ENCODE results near the gene FAM3B.

Gene FAM3B

GRCh38 chr21:41378849-41379248 lies 62.2 kb downstream of the FAM3B start:
- no peak overlapping the region for H3K4me3 ChIP-seq (ENCODE audit: low read depth, low read length, poor library complexity, severe bottlenecking)

GRCh38 chr21:41379901-41380300 lies 63.3 kb downstream of the FAM3B start:
- H3K4me1 ChIP-seq (ENCODE audit: insufficient read depth, low read length, severe bottlenecking), result peaks cover 3% of the 10 kb centered on the region
- H3F3A ChIP-seq (ENCODE audit: insufficient read depth, low read length), result no peaks in the 10 kb centered on the region
- H3K9me3 ChIP-seq (ENCODE audit: low read length), result no peaks in the 10 kb centered on the region
- H3K79me2 ChIP-seq (ENCODE audit: insufficient read depth, low read length), result no peaks in the 10 kb centered on the region
- H2AFZ ChIP-seq (ENCODE audit: low read length), result no peak overlapping the region
- H4K20me1 ChIP-seq (ENCODE audit: insufficient read depth, low read length), result no peaks in the 10 kb centered on the region
- H3K4me3 ChIP-seq (ENCODE audit: low read depth, low read length, poor library complexity, severe bottlenecking), result no peak overlapping the region
- H3K4me2 ChIP-seq (ENCODE audit: low read length), result no peak overlapping the region
- TF ChIP-seq CTCF (IDR thresholded peaks at IDR 0.05; ENCODE audit: low read length), result no peak
- TF ChIP-seq EZH2 (IDR thresholded peaks at IDR 0.05; ENCODE audit: borderline replicate concordance, low read length), result no peak
- H3K9ac ChIP-seq (ENCODE audit: low read length), result no peak overlapping the region
- peaks cover 97% of the 10 kb centered on the region for H3K36me3 ChIP-seq (ENCODE audit: insufficient read depth, low read length)
- H3K27ac ChIP-seq (ENCODE audit: low read depth, low read length, poor library complexity, severe bottlenecking), result no peak overlapping the region
- no peaks in the 10 kb centered on the region for H3K27me3 ChIP-seq (ENCODE audit: insufficient read depth, low read length)
- no peaks in the 10 kb centered on the region for H3K9me2 ChIP-seq (ENCODE audit: low read depth, low read length)

More at GRCh38 chr21:41378849-41379248, 62.2 kb downstream of the FAM3B start:
- Histone ChIP-seq H4K20me1 (ENCODE audit: insufficient read depth, low read length) (no peaks in the 10 kb centered on the region), H3K9ac (ENCODE audit: low read length) (no peak overlapping the region), H3F3A (ENCODE audit: insufficient read depth, low read length) (no peaks in the 10 kb centered on the region), H3K27ac (ENCODE audit: low read depth, low read length, poor library complexity, severe bottlenecking) (no peak overlapping the region), H3K36me3 (ENCODE audit: insufficient read depth, low read length) (peaks cover 97% of the 10 kb centered on the region), H3K27me3 (ENCODE audit: insufficient read depth, low read length) (no peaks in the 10 kb centered on the region), H3K9me3 (ENCODE audit: low read length) (no peaks in the 10 kb centered on the region), H3K4me2 (ENCODE audit: low read length) (no peak overlapping the region), H3K9me2 (ENCODE audit: low read depth, low read length) (no peaks in the 10 kb centered on the region), H2AFZ (ENCODE audit: low read length) (no peak overlapping the region), H3K4me1 (ENCODE audit: insufficient read depth, low read length, severe bottlenecking) (peaks cover 8% of the 10 kb centered on the region), H3K79me2 (ENCODE audit: insufficient read depth, low read length) (no peaks in the 10 kb centered on the region)
- TF ChIP-seq EZH2 (IDR thresholded peaks at IDR 0.05; ENCODE audit: borderline replicate concordance, low read length), result no peak

- no peak overlapping the region for H3K9ac ChIP-seq (ENCODE audit: low read length)
- H3K4me1 ChIP-seq (ENCODE audit: insufficient read depth, low read length, severe bottlenecking), result no peaks in the 10 kb centered on the region
- H3K36me3 ChIP-seq (ENCODE audit: insufficient read depth, low read length), result peaks cover 93% of the 10 kb centered on the region
- H3F3A ChIP-seq (ENCODE audit: insufficient read depth, low read length), result no peaks in the 10 kb centered on the region
- no peak overlapping the region for H3K4me2 ChIP-seq (ENCODE audit: low read length)
- no peaks in the 10 kb centered on the region for H3K27me3 ChIP-seq (ENCODE audit: insufficient read depth, low read length)
- H2AFZ ChIP-seq (ENCODE audit: low read length), result no peak overlapping the region
- no peak for TF ChIP-seq CTCF (IDR thresholded peaks at IDR 0.05; ENCODE audit: low read length)
- no peak for TF ChIP-seq EZH2 (IDR thresholded peaks at IDR 0.05; ENCODE audit: borderline replicate concordance, low read length)
- no peak overlapping the region for H3K27ac ChIP-seq (ENCODE audit: low read depth, low read length, poor library complexity, severe bottlenecking)
- H3K79me2 ChIP-seq (ENCODE audit: insufficient read depth, low read length), result no peaks in the 10 kb centered on the region
- H3K9me3 ChIP-seq (ENCODE audit: low read length), result no peaks in the 10 kb centered on the region
- H3K4me3 ChIP-seq (ENCODE audit: low read depth, low read length, poor library complexity, severe bottlenecking), result no peak overlapping the region
- H4K20me1 ChIP-seq (ENCODE audit: insufficient read depth, low read length), result no peaks in the 10 kb centered on the region
- H3K9me2 ChIP-seq (ENCODE audit: low read depth, low read length), result no peaks in the 10 kb centered on the region
Observed at GRCh38 chr21:41381731-41382130, 65.1 kb downstream of the FAM3B start.

GRCh38 chr21:41387042-41387819 lies 70.6 kb downstream of the FAM3B start:
- Histone ChIP-seq H3K4me1 (ENCODE audit: insufficient read depth, low read length, severe bottlenecking) (no peaks in the 10 kb centered on the region), H3K9me2 (ENCODE audit: low read depth, low read length) (no peaks in the 10 kb centered on the region), H3K36me3 (ENCODE audit: insufficient read depth, low read length) (peaks cover 91% of the 10 kb centered on the region), H3K9me3 (ENCODE audit: low read length) (no peaks in the 10 kb centered on the region), H3K4me2 (ENCODE audit: low read length) (no peak overlapping the region), H3F3A (ENCODE audit: insufficient read depth, low read length) (no peaks in the 10 kb centered on the region), H3K4me3 (ENCODE audit: low read depth, low read length, poor library complexity, severe bottlenecking) (no peak overlapping the region), H3K79me2 (ENCODE audit: insufficient read depth, low read length) (no peaks in the 10 kb centered on the region), H4K20me1 (ENCODE audit: insufficient read depth, low read length) (no peaks in the 10 kb centered on the region), H2AFZ (ENCODE audit: low read length) (no peak overlapping the region), H3K27ac (ENCODE audit: low read depth, low read length, poor library complexity, severe bottlenecking) (no peak overlapping the region), H3K27me3 (ENCODE audit: insufficient read depth, low read length) (no peaks in the 10 kb centered on the region), H3K9ac (ENCODE audit: low read length) (no peak overlapping the region)
- no peak for TF ChIP-seq EZH2 (IDR thresholded peaks at IDR 0.05; ENCODE audit: borderline replicate concordance, low read length)
- no peak for TF ChIP-seq CTCF (IDR thresholded peaks at IDR 0.05; ENCODE audit: low read length)

Data from OCI-LY1 (cell line).